T-helper 2 cell (primary cell): ENCODE measurements around the gene CLEC16A.

Source experiments
- DNase-seq, 5 experiments: peaks; one replicate each; pipeline versions ENCODE4 v3.0.0 to v3.0.0-alpha.2; 2012 to 2022

CLEC16A gene

GRCh38 chr16:10966559-10966958, 22.2 kb downstream of the CLEC16A start:
- DNase-seq = peak in 1 of 5 experiments; percentile 82

GRCh38 chr16:10967986-10968385, 23.6 kb downstream of the CLEC16A start:
- DNase-seq = no peak

- DNase-seq = no peak
These were observed 24.1 kb downstream of the CLEC16A start for GRCh38 chr16:10968498-10968897.

GRCh38 chr16:10969615-10970014, 25.3 kb downstream of the CLEC16A start:
- DNase-seq = no peak

- no peak for DNase-seq
These were observed 25.7 kb downstream of the CLEC16A start for GRCh38 chr16:10970065-10970464.

- peak in 2 of 5 experiments; percentile 21 to 72 for DNase-seq
These were observed 27.2 kb downstream of the CLEC16A start for GRCh38 chr16:10971560-10971961.

- no peak for DNase-seq
These were observed 27.9 kb downstream of the CLEC16A start for GRCh38 chr16:10972108-10972818.

GRCh38 chr16:10972819-10973464, 28.6 kb downstream of the CLEC16A start:
- DNase-seq = no peak

- DNase-seq = no peak
These were observed 32.3 kb downstream of the CLEC16A start for GRCh38 chr16:10976634-10977033.

GRCh38 chr16:10978124-10978523, 33.8 kb downstream of the CLEC16A start:
- no peak for DNase-seq

- DNase-seq = no peak
These were observed 34.6 kb downstream of the CLEC16A start for GRCh38 chr16:10978871-10979446.

- no peak for DNase-seq
These were observed 35.6 kb downstream of the CLEC16A start for GRCh38 chr16:10979717-10980601.

GRCh38 chr16:10980813-10981212, 36.4 kb downstream of the CLEC16A start:
- DNase-seq = no peak

GRCh38 chr16:10981697-10982216, 37.4 kb downstream of the CLEC16A start:
- DNase-seq = peak in 2 of 5 experiments; percentile 9 to 90

- DNase-seq = peak in 1 of 5 experiments; percentile 70
These were observed 38.2 kb downstream of the CLEC16A start for GRCh38 chr16:10982465-10983150.

GRCh38 chr16:10983159-10983558, 38.8 kb downstream of the CLEC16A start:
- DNase-seq = peak in 1 of 5 experiments; percentile 58

GRCh38 chr16:10984509-10984908, 40.1 kb downstream of the CLEC16A start:
- peak in 1 of 5 experiments; percentile 64 for DNase-seq

- peak in 1 of 5 experiments; percentile 74 for DNase-seq
These were observed 43.2 kb downstream of the CLEC16A start for GRCh38 chr16:10987361-10988163.

- DNase-seq = peak in 3 of 5 experiments; percentile 10 to 95 (median 54)
These were observed 43.9 kb downstream of the CLEC16A start for GRCh38 chr16:10988164-10988803.

GRCh38 chr16:10988879-10989278, 44.5 kb downstream of the CLEC16A start:
- DNase-seq = no peak
